MM.1S (cell line): ENCODE measurements around the gene GSN.

ENCODE experiments used
- EZH2 ChIP-seq: fragments of 300-600 bp; sonication (generic); optimal IDR thresholded peaks from 2 replicates; pipeline ENCODE3; 2017; ENCODE audit warnings: low read depth, mild to moderate bottlenecking, antibody characterized with exemption, low read length, mixed read lengths
- EZH2phosphoT487 ChIP-seq: fragments of 300-600 bp; sonication (generic); IDR thresholded peaks from 2 replicates; pipeline ENCODE4 v1.6.1; 2018; ENCODE audit warnings: antibody characterized with exemption, low read length
- TF ChIP-seq, protein P1 (sequence below): fragments of 300-600 bp; sonication (generic); IDR thresholded peaks from 2 replicates; pipeline ENCODE4 v1.5.1; 2016; ENCODE audit warnings: antibody characterized with exemption, low read length, mixed read lengths

DNA sequence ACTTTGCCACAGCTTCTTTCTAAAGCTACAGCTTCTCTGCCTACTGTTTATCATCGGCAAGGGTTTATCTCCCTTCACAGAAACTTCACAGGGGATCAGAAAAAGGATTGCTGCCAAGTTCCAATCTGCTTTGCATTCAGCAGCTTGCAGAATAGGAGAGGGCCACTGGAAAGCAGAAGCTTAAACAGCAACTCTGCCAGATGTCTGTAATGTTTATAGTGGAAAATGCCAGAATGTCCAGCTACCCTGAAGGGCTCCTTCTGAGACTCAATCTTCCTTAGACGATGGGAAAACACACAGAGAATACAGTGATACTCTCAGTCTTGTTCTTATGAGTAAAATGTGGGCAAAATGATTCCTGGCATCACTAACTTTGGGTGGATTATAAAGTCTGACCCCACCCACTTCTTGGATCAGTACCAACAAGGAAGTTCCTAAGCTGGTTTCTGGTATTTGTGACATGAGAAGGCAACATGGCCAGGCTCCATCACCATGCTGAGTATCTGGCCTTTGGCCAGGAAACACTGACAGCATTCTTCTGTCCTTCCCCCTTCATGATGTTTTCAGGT, 83.1 kb downstream of the GSN start:
- TF ChIP-seq, protein P1, sequence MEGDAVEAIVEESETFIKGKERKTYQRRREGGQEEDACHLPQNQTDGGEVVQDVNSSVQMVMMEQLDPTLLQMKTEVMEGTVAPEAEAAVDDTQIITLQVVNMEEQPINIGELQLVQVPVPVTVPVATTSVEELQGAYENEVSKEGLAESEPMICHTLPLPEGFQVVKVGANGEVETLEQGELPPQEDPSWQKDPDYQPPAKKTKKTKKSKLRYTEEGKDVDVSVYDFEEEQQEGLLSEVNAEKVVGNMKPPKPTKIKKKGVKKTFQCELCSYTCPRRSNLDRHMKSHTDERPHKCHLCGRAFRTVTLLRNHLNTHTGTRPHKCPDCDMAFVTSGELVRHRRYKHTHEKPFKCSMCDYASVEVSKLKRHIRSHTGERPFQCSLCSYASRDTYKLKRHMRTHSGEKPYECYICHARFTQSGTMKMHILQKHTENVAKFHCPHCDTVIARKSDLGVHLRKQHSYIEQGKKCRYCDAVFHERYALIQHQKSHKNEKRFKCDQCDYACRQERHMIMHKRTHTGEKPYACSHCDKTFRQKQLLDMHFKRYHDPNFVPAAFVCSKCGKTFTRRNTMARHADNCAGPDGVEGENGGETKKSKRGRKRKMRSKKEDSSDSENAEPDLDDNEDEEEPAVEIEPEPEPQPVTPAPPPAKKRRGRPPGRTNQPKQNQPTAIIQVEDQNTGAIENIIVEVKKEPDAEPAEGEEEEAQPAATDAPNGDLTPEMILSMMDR, result no peak
- TF ChIP-seq EZH2 (no peak), EZH2phosphoT487 (no peak)
